SK-N-MC (cell line): ENCODE results near the gene MICU1.

Experiments used
- EZH2 ChIP-seq: fragments of 200-600 bp; sonication (generic); IDR thresholded peaks from one replicate; pipeline ENCODE4 v1.6.1; 2017; ENCODE audit warnings: antibody characterized with exemption
- POLR2AphosphoS5 ChIP-seq: IDR thresholded peaks from 2 replicates; pipeline ENCODE4 v1.6.1; 2012; ENCODE audit warnings: mild to moderate bottlenecking, low read depth, low read length, borderline replicate concordance

DNA sequence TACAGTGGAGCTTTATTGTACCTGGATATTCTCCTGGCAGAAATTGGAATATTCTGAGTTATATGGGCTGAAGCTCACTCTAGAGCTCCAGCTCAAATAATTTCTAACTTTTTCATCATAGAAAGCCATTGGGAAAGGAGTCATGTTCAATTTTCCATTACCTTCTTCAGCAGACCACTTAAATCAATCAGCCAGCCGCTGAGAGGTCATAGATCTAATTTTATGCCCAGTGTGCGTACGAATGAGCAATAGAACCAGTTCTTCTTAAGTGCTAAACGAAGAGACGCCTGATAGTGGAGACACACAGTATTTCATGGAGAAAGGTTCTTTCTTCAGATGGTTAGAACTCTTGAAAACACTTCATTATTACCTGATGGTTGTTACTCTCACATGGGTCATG, 236.2 kb downstream of the MICU1 start:
- TF ChIP-seq EZH2 (no peak), POLR2AphosphoS5 (no peak)
